ENCODE data around the gene ARF1. TPM values are rescaled to one million over a fixed set of nuclear protein-coding genes. Genes with fewer than 3 reads are reported as not detected.

Gene ARF1
- total and polyA plus RNA-seq, 2 of the 13 experiments (the other 11 are each of a cell fraction or from before 2014, with no cell fraction given), result 186 to 327 TPM

GRCh38 chr1:228084797-228085196, 2.3 kb downstream of the ARF1 start:
- H3K4me1 ChIP-seq (ENCODE audit: insufficient read depth, low read length), result peaks cover 65% of the 10 kb centered on the region
- FAIRE-seq, result no peak
- peaks cover 6 to 32% of the 10 kb centered on the region in 2 experiments for H3K36me3 ChIP-seq (replicated peaks in 1 of 2; ENCODE audit: control insufficient read depth in 1 of 2, insufficient read depth in 2 of 2, low read length in 2 of 2)
- BruUV-seq (replicated peaks), result no TSS peak
- H3K27ac ChIP-seq (ENCODE audit: extremely low read length, insufficient read depth, low read length), result peak overlapping the region; percentile 86
- POLR2A ChIA-PET, result interaction anchor here (1.0 to 2.0 kb wide), 5 partner anchors 14 to 82 kb away, joined by 3 to 10 read pairs (median 4); partner anchors contain the start of genes IBA57 and MRPL55
- peaks cover 65% of the 10 kb centered on the region for H4K20me1 ChIP-seq (ENCODE audit: insufficient read depth, low read length)
- H3K4me2 ChIP-seq (ENCODE audit: low read depth, low read length), result peak overlapping the region; percentile 91
- in situ Hi-C loops (cut with HindIII; ENCODE audit: extremely low pct_ligation_motif_present, low pct_unique_long_range_greater_than_20kb), result no loop called here
- H3K4me3 ChIP-seq (replicated peaks in 1 of 3; ENCODE audit: insufficient read depth in 1 of 3, low read depth in 2 of 3, low read length in 3 of 3), result peak overlapping the region; percentile 82 to 100 (median 85)
- intact Hi-C loops (cut with micrococcal nuclease; ENCODE audit: unreplicated experiment), result loop anchor here (10.0 kb wide), 1 partner anchor 1150 kb away; no protein-coding TSS in a partner anchor
- peak overlapping the region; percentile 100 for H3K9ac ChIP-seq (ENCODE audit: insufficient read depth, low read depth, low read length)
- CTCF ChIA-PET (ENCODE audit: low intra/inter-chr PET ratio, low total read pairs), result no interaction called here
- no peaks in the 10 kb centered on the region; a peak in 1 of 5 replicates for H3K27me3 ChIP-seq (ENCODE audit: control insufficient read depth in 1 of 2, insufficient read depth in 2 of 2, low read length in 2 of 2)
- H2AFZ ChIP-seq (ENCODE audit: low read length), result no peak overlapping the region
- ATAC-seq, result no peak
- H3K79me2 ChIP-seq (ENCODE audit: insufficient read depth, low read length), result peaks cover 85% of the 10 kb centered on the region
- no peak for DNase-seq (ENCODE audit: low spot score)
- WGBS (ENCODE audit: low lambda C conversion rate), result 38% methylated on average over 5 of the region's 5 CpGs
- H3K9me3 ChIP-seq (ENCODE audit: low read length), result no peaks in the 10 kb centered on the region
- TF ChIP-seq NR2F6 (IDR thresholded peaks at IDR 0.05) (peak; percentile 37; the same call in 1 of the 2 replicates), NR2F6 (CRISPR knock-in tag; IDR thresholded peaks at IDR 0.05) (0 out of 2 replicates have a peak, but pooled peaks have one; percentile 16), POLR2A (IDR thresholded peaks at IDR 0.05; ENCODE audit: insufficient read depth in 1 of 2, low read depth in 2 of 2, low read length in 2 of 2) (peak in 1 of 2 experiments; percentile 7; a peak in 2 of 4 replicates), SALL2 (CRISPR knock-in tag; IDR thresholded peaks at IDR 0.05) (no peak)

GRCh38 chr1:228085287-228085951, 2.9 kb downstream of the ARF1 start:
- Histone ChIP-seq H3K9ac (ENCODE audit: insufficient read depth, low read depth, low read length) (peak overlapping the region; percentile 100; the same call in 1 of the 2 replicates), H3K4me1 (ENCODE audit: insufficient read depth, low read length) (peaks cover 72% of the 10 kb centered on the region), H2AFZ (ENCODE audit: low read length) (no peak overlapping the region), H3K36me3 (replicated peaks in 1 of 2; ENCODE audit: control insufficient read depth in 1 of 2, insufficient read depth in 2 of 2, low read length in 2 of 2) (peaks cover 6 to 38% of the 10 kb centered on the region in 2 experiments), H4K20me1 (ENCODE audit: insufficient read depth, low read length) (peaks cover 71% of the 10 kb centered on the region), H3K4me2 (ENCODE audit: low read depth, low read length) (peak overlapping the region; percentile 91), H3K79me2 (ENCODE audit: insufficient read depth, low read length) (peaks cover 91% of the 10 kb centered on the region), H3K4me3 (replicated peaks in 1 of 3; ENCODE audit: insufficient read depth in 1 of 3, low read depth in 2 of 3, low read length in 3 of 3) (peak overlapping the region; percentile 82 to 100 (median 85); a peak in 5 of 6 replicates), H3K9me3 (ENCODE audit: low read length) (no peaks in the 10 kb centered on the region), H3K27me3 (ENCODE audit: control insufficient read depth in 1 of 2, insufficient read depth in 2 of 2, low read length in 2 of 2) (no peaks in the 10 kb centered on the region; a peak in 1 of 5 replicates), H3K27ac (ENCODE audit: extremely low read length, insufficient read depth, low read length) (no peak overlapping the region)
- WGBS (ENCODE audit: low lambda C conversion rate), result 29% methylated on average over 2 of the region's 6 CpGs
- CTCF ChIA-PET (ENCODE audit: low intra/inter-chr PET ratio, low total read pairs), result no interaction called here
- ATAC-seq (peak; percentile 7), DNase-seq (ENCODE audit: low spot score) (peak; percentile 63), FAIRE-seq (peak; percentile 64)
- in situ Hi-C loops (cut with HindIII; ENCODE audit: extremely low pct_ligation_motif_present, low pct_unique_long_range_greater_than_20kb) (no loop called here), intact Hi-C loops (cut with micrococcal nuclease; ENCODE audit: unreplicated experiment) (loop anchor here (10.0 kb wide), 1 partner anchor 1151 kb away; no protein-coding TSS in a partner anchor)
- POLR2A ChIA-PET, result interaction anchor here (2.0 kb wide), 1 partner anchor 15 kb away, joined by 5 read pairs; no protein-coding TSS in a partner anchor
- no TSS peak for BruUV-seq (replicated peaks)
- no peak for TF ChIP-seq MAZ (IDR thresholded peaks at IDR 0.05; ENCODE audit: borderline replicate concordance, low read depth, low read length)
- TF ChIP-seq MAZ (CRISPR knock-in tag; IDR thresholded peaks at IDR 0.05; ENCODE audit: low read depth), result 0 out of 2 replicates have a peak, but pooled peaks have one; percentile 24
- no peak for TF ChIP-seq ZNF512B (CRISPR knock-in tag; IDR thresholded peaks at IDR 0.05; ENCODE audit: borderline replicate concordance)
- 0 out of 4 replicates have a peak, but pooled peaks of 1 of the 2 experiments have one; percentile 9 for TF ChIP-seq POLR2A (IDR thresholded peaks at IDR 0.05; ENCODE audit: insufficient read depth in 1 of 2, low read depth in 2 of 2, low read length in 2 of 2)
- TF ChIP-seq SPEN (CRISPR knock-in tag; IDR thresholded peaks at IDR 0.05; ENCODE audit: low read depth), result no peak
- TF ChIP-seq POLR2AphosphoS2 (IDR thresholded peaks at IDR 0.05; ENCODE audit: low read depth, low read length), result peak; percentile 39; the same call in 1 of the 2 replicates
